Memory B cell (primary cell): ENCODE measurements around the gene MPZL2.
A peak's percentile ranks its signal among the peaks of the same experiment; 100 is the strongest.

Source experiments
- ATAC-seq: fragments of 150-1000 bp; cut with Tn5 transposase; 2 replicates; pipeline ENCODE4 v1.10.0; 2021; ENCODE audit warnings: low read depth, mild to moderate bottlenecking, moderate library complexity
- DNase-seq, 2 donors: peaks; one replicate each; pipeline ENCODE4 v3.0.0; 2022; ENCODE audit warnings: low spot score in 2 of 2
- H3K27ac Mint-ChIP-seq: one replicate; pipeline ENCODE4 v1.8.0; 2022; ENCODE audit warnings: mild to moderate bottlenecking, moderate library complexity, mixed read lengths
- H3K27me3 Mint-ChIP-seq: one replicate; pipeline ENCODE4 v1.8.0; 2022; ENCODE audit warnings: mixed read lengths
- H3K36me3 Mint-ChIP-seq: one replicate; pipeline ENCODE4 v1.8.0; 2022; ENCODE audit warnings: mild to moderate bottlenecking, mixed read lengths
- H3K4me1 Mint-ChIP-seq: one replicate; pipeline ENCODE4 v1.8.0; 2022; ENCODE audit warnings: mixed read lengths
- H3K4me3 Mint-ChIP-seq: one replicate; pipeline ENCODE4 v1.8.0; 2022; ENCODE audit warnings: mild to moderate bottlenecking, moderate library complexity, mixed read lengths
- H3K9me3 Mint-ChIP-seq: one replicate; pipeline ENCODE4 v1.8.0; 2022; ENCODE audit warnings: mixed read lengths

The MPZL2 gene

GRCh38 chr11:118274186-118274585 lies 10.1 kb upstream of the MPZL2 start:
- Mint-ChIP-seq H3K4me1 (no peaks in the 10 kb centered on the region), H3K27ac (no peak overlapping the region), H3K4me3 (no peak overlapping the region), H3K36me3 (peaks cover 1% of the 10 kb centered on the region), H3K27me3 (peaks cover 25% of the 10 kb centered on the region), H3K9me3 (no peaks in the 10 kb centered on the region)
- DNase-seq = no peak
- no peak for ATAC-seq

- no peak overlapping the region for H3K4me3 Mint-ChIP-seq
- no peaks in the 10 kb centered on the region for H3K9me3 Mint-ChIP-seq
- peaks cover 1% of the 10 kb centered on the region for H3K36me3 Mint-ChIP-seq
- peaks cover 25% of the 10 kb centered on the region for H3K27me3 Mint-ChIP-seq
- no peak for ATAC-seq
- DNase-seq = no peak
- H3K4me1 Mint-ChIP-seq = no peaks in the 10 kb centered on the region
- H3K27ac Mint-ChIP-seq = no peak overlapping the region
These were observed 7.9 kb upstream of the MPZL2 start for GRCh38 chr11:118272001-118272400.

GRCh38 chr11:118267486-118267885 lies 3.4 kb upstream of the MPZL2 start:
- peaks cover 18% of the 10 kb centered on the region for H3K27me3 Mint-ChIP-seq
- H3K36me3 Mint-ChIP-seq = peaks cover 1% of the 10 kb centered on the region
- no peak overlapping the region for H3K27ac Mint-ChIP-seq
- no peak overlapping the region for H3K4me3 Mint-ChIP-seq
- no peaks in the 10 kb centered on the region for H3K9me3 Mint-ChIP-seq
- DNase-seq = no peak
- peaks cover 8% of the 10 kb centered on the region for H3K4me1 Mint-ChIP-seq
- ATAC-seq = peak; percentile 66

DNA sequence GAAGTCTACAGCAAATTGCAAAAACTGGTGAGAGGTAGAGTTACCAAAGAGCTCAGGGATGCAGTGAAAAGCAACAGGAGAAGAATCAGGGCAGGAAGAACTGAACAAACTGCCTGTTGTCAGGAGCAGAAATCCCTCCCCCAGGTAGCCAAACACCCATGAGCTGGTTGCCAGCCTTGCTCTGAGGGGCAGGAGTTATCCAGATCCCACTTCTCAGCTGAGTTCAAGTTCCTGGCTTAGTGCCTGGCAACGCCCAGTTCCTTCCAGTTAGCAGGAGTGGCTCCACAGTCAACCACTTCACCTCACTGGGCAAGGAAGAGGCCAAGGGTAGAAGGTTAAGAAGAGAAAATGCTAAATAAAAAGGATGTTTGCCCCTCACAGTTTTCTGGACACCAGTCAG lies 1.9 kb upstream of the MPZL2 start:
- Mint-ChIP-seq H3K4me1 (peaks cover 8% of the 10 kb centered on the region), H3K27me3 (peaks cover 21% of the 10 kb centered on the region), H3K4me3 (no peak overlapping the region)

DNA sequence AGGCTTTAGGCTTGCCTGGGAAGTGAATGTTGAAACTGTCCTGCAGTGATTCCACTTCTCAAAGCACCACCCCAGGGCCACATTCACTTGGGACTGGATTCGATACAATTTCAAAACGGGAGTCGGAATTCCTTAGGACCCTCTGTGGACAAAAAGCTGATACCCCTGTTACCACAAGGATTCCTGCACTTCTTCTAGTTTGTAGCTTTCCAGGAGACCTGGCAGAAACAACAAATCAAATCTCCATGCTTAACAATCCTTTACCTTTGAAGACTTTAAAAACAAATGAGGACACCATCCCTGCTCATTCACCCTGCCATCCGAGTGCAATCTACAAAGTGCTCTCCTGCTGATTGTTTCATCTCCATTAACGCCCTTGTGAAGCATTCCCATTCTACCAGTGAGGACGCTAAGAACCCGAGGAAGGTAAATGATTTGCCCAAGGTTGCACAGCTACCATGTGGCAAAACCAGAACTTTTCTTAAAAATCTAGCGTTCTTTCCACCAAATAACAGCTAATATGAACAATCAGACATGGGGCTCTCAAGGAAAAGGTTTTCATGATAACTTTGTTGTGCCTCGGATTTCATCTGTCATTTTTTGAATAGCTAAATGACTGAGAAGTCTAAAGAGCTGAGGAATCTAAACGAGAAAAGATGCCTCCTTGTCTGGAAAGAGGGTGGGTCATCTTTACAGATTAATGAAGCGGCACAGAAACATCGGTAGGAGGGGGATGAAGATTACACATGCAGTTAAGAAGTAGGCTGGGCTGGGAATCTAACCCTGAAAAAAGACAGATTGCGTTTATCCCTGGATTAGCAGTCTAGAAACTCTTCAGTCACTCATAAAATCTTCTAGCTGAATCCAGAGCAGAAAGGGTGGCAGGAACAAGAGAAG lies 720 bp upstream of the MPZL2 start:
- ATAC-seq (no peak), DNase-seq (no peak)
- Mint-ChIP-seq H3K9me3 (no peaks in the 10 kb centered on the region), H3K4me1 (peaks cover 8% of the 10 kb centered on the region), H3K4me3 (no peak overlapping the region), H3K27me3 (peaks cover 23% of the 10 kb centered on the region), H3K36me3 (peaks cover under 1% of the 10 kb centered on the region), H3K27ac (no peak overlapping the region)

More for the DNA sequence above, 1.9 kb upstream of the MPZL2 start:
- ATAC-seq (no peak), DNase-seq (no peak)
- H3K36me3 Mint-ChIP-seq = peaks cover 1% of the 10 kb centered on the region
- H3K9me3 Mint-ChIP-seq = no peaks in the 10 kb centered on the region
- H3K27ac Mint-ChIP-seq = no peak overlapping the region

GRCh38 chr11:118263112-118263511 lies 985 bp downstream of the MPZL2 start:
- no peak overlapping the region for H3K27ac Mint-ChIP-seq
- H3K27me3 Mint-ChIP-seq = peaks cover 18% of the 10 kb centered on the region
- ATAC-seq (no peak), DNase-seq (no peak)
- no peaks in the 10 kb centered on the region for H3K36me3 Mint-ChIP-seq
- no peaks in the 10 kb centered on the region for H3K9me3 Mint-ChIP-seq
- peaks cover 8% of the 10 kb centered on the region for H3K4me1 Mint-ChIP-seq
- H3K4me3 Mint-ChIP-seq = no peak overlapping the region

GRCh38 chr11:118260353-118260752 lies 3.7 kb downstream of the MPZL2 start:
- peaks cover 8% of the 10 kb centered on the region for H3K4me1 Mint-ChIP-seq
- no peak overlapping the region for H3K27ac Mint-ChIP-seq
- no peaks in the 10 kb centered on the region for H3K9me3 Mint-ChIP-seq
- H3K36me3 Mint-ChIP-seq = no peaks in the 10 kb centered on the region
- H3K27me3 Mint-ChIP-seq = peaks cover 19% of the 10 kb centered on the region
- DNase-seq (no peak), ATAC-seq (no peak)
- H3K4me3 Mint-ChIP-seq = no peak overlapping the region

DNA sequence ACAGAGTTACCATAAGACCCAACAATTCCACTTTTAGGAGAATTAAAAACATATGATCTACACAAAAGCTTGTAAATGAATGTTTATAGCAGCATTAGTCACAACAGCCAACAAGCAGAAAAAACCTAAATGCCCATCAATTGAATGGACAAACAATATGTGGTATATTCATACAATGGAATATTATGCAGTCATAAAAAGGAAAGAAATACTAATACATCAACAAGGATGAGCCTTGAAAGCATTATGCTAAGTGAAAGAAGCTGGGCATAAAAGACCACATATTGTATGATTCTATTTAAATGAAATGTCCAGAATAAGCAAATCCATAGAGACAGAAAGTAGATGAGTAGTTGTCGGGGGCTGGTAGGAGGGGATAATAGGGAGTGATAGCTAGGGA lies 5.0 kb downstream of the MPZL2 start:
- ATAC-seq (no peak), DNase-seq (no peak)
- Mint-ChIP-seq H3K27ac (no peak overlapping the region), H3K4me3 (no peak overlapping the region), H3K9me3 (no peaks in the 10 kb centered on the region), H3K36me3 (no peaks in the 10 kb centered on the region), H3K27me3 (peaks cover 18% of the 10 kb centered on the region), H3K4me1 (peaks cover 6% of the 10 kb centered on the region)

DNA sequence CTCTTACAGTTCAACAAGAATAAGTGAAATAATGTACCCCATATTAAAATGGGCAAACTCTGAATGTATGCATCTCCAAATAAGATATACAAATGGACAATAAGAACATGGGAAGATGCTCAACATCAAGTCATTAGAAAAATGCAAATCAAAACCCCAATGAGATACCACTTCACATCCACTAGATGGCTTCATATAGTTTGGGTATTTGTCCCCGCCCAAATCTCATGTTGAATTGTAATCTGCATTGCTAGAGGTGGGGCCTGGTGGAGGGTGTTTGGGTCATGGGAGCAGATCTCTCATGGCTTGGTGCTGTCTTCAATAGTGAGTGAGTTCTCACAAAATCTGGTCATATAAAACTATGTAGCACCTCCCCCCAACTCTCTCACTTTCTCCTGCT lies 5.7 kb downstream of the MPZL2 start:
- H3K36me3 Mint-ChIP-seq = no peaks in the 10 kb centered on the region

DNA sequence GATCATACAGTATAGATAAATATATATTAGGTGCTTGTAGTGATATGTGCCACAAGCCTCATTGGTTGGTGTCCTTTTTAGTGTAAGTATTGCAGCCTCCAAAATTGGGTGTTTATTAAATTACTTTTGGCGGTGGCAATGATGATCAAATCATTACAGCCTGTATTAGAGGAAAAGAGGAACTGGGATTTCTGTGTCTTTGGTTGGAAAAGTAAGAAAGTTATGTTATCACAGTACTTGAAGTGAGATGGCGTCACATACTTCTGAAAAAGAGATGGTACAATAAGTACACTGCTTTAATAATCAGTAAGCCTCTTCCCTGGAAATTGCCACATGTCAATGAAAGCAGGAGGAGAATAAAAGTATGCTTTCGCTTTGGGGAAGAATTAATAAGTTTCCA lies 11.4 kb downstream of the MPZL2 start:
- peak; percentile 12 for ATAC-seq
- peaks cover 8% of the 10 kb centered on the region for H3K4me1 Mint-ChIP-seq
- peak overlapping the region; percentile 100 for H3K27ac Mint-ChIP-seq
- peaks cover 6% of the 10 kb centered on the region for H3K27me3 Mint-ChIP-seq
- no peaks in the 10 kb centered on the region for H3K9me3 Mint-ChIP-seq
- DNase-seq = no peak
- H3K36me3 Mint-ChIP-seq = peaks cover 6% of the 10 kb centered on the region
- H3K4me3 Mint-ChIP-seq = peak overlapping the region; percentile 99

More for the DNA sequence above, 5.7 kb downstream of the MPZL2 start:
- Mint-ChIP-seq H3K9me3 (no peaks in the 10 kb centered on the region), H3K27me3 (peaks cover 18% of the 10 kb centered on the region), H3K4me1 (no peaks in the 10 kb centered on the region), H3K4me3 (no peak overlapping the region), H3K27ac (no peak overlapping the region)
- no peak for ATAC-seq
- no peak for DNase-seq

DNA sequence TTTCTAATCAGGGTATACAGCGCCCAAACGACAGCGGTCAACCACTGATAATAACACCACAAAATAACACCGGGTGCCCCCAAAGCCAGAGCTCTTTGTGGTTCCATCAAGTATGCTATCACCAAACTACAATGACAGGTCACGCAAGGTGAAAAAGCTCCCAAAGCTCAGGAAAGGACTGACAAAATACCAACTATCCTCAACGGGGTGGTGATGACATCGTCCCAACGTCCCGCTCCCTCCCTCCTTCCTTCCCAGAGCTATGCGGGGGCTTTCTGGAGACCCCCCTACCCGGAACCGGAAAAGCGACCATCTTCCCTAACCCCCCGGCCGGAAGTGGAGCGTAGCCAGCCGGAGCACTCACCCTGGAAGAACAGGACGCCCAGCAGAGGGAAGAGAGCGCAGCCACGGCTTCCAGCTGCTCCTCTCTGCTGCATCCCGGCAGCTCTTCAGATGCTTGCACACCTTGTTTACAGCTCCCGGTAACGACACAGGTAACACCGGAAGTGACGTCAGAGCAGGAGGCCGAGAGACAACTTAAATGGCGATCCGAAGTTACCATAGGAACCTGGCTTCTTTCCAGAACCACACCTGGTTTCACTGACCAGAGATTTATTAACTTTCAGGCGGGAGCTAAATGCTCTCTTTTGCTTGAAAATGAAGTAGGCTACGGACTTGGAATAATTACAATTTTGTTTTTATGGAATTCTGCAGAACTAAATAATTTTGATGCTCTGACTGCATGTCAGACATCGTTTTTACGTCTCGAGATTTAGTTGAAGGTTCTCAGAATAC lies 12.0 kb downstream of the MPZL2 start, which contains the start of gene MPZL3:
Gene MPZL3 (minus strand): TSS at position 508 of the 795 bp plus-strand sequence. CDS start 71 bp downstream, at position 437.
- H3K36me3 Mint-ChIP-seq = peaks cover 8% of the 10 kb centered on the region
- no peaks in the 10 kb centered on the region for H3K9me3 Mint-ChIP-seq
- peaks cover 6% of the 10 kb centered on the region for H3K27me3 Mint-ChIP-seq
- peak; percentile 88 for ATAC-seq
- H3K4me3 Mint-ChIP-seq = peak within 1 kb of the TSS; percentile 99
- DNase-seq = peak; percentile 81 to 85
- H3K4me1 Mint-ChIP-seq = peaks cover 8% of the 10 kb centered on the region
- peak within 1 kb of the TSS; percentile 100 for H3K27ac Mint-ChIP-seq

- Mint-ChIP-seq H3K9me3 (no peaks in the 10 kb centered on the region), H3K4me3 (no peak overlapping the region), H3K27me3 (no peaks in the 10 kb centered on the region), H3K27ac (no peak overlapping the region), H3K4me1 (peaks cover 26% of the 10 kb centered on the region), H3K36me3 (peaks cover 13% of the 10 kb centered on the region)
- no peak for ATAC-seq
- DNase-seq = no peak
These were observed 17.1 kb downstream of the MPZL2 start for GRCh38 chr11:118247041-118247440.

GRCh38 chr11:118245936-118246562 lies 18.0 kb downstream of the MPZL2 start:
- Mint-ChIP-seq H3K9me3 (no peaks in the 10 kb centered on the region), H3K27ac (peak overlapping the region; percentile 20), H3K4me3 (no peak overlapping the region), H3K27me3 (no peaks in the 10 kb centered on the region), H3K4me1 (peaks cover 32% of the 10 kb centered on the region), H3K36me3 (peaks cover 13% of the 10 kb centered on the region)
- ATAC-seq (no peak), DNase-seq (no peak)
